Pancreas (tissue), 10 donors: ENCODE data around the gene STK38L. TPM values are rescaled to one million over a fixed set of nuclear protein-coding genes. Genes with fewer than 3 reads are reported as not detected.

Experiments used
- ATAC-seq, 4 donors: fragments of 200-7000 bp; cut with Tn5 transposase; one replicate each; pipeline versions ENCODE4 v1.8.0 to v1.9.1; 2020; ENCODE audit warnings: mild to moderate bottlenecking in 4 of 4, moderate library complexity in 4 of 4
- DNase-seq, 6 donors: peaks; one replicate each; pipeline ENCODE4 v3.0.0-alpha.2; 2020
- FAIRE-seq: peaks from 2 replicates; lab custom pipeline; 2012; peaks lifted over from hg19 to GRCh38; lab: Jason Lieb, UNC
- H3K27ac ChIP-seq, 4 donors: fragments of 200-600 bp; sonication (generic); 1 replicate in 3 of 4; 2 replicates in 1 of 4; pipeline versions ENCODE4 v1.5.0 to v1.8.0; 2020
- H3K27me3 ChIP-seq, 4 donors: fragments of 200-600 bp; one replicate each; pipeline ENCODE4 v1.8.0; 2021
- H3K36me3 ChIP-seq, 3 donors: fragments of 200-600 bp; sonication (generic) in 1 of 3; one replicate each; pipeline versions ENCODE4 v1.5.0 to v1.8.0; 2020 to 2021
- H3K4me1 ChIP-seq, 3 donors: fragments of 200-600 bp; one replicate each; pipeline ENCODE4 v1.8.0; 2021
- H3K4me3 ChIP-seq, 4 donors: fragments of 200-600 bp; sonication (generic) in 2 of 4; one replicate each; pipeline versions ENCODE4 v1.5.0 to v1.8.0; 2020 to 2021
- H3K9me3 ChIP-seq, 4 donors: fragments of 200-600 bp; one replicate each; pipeline ENCODE4 v1.8.0; 2021
- WGBS, 2 donors: extraction: QIAGEN DNeasy Blood & Tissue Kit; methylation state at CpG; one replicate each; pipeline ENCODE4 v1.1.7; 2013; 5-methylcytosine and 5-hydroxymethylcytosine counted together
- intact Hi-C, 3 donors: fragments of 100-400 bp; cut with DNase I; formaldehyde crosslinking; loops; one replicate each; pipeline versions ENCODE4 v1.11.1 to v1.14.2; 2022
- polyA plus RNA-seq, 2 donors: library from polyadenylated mRNA; stranded (reverse); fragments of 200-250 nt; gene quantifications; one replicate each; pipeline ENCODE4 v1.2.3, GENCODE V29; 2013
- total RNA-seq, 6 donors: library from RNA; stranded (reverse); fragmentation: NEBNext Ultra II Directional in 4 of 6; extraction: Animal tissue kit (Norgen Biotek cat#: 25700) in 4 of 6; gene quantifications; one replicate each; pipeline versions ENCODE4 v1.2.1 to v1.2.4, GENCODE V29; 2021 to 2023
- TF ChIP-seq, protein P1 (sequence below), 4 donors: fragments of 200-600 bp; sonication (generic) in 3 of 4; IDR thresholded peaks; one replicate each; pipeline versions ENCODE4 v1.5.0 to v1.8.0; 2021; ENCODE audit warnings: antibody characterized with exemption in 4 of 4
- donor health status: healthy with polysubstance abuse.
- donor health status: DM: no; HTN: no; CAD: no; lungs with moderate emphysema.
- donor health status: DM: no; HTN: no; CAD: no.
- donor health status: control.
- donor health status: control.
- donor health status: Bipolar disorder and iron deficiency.
- donor health status: DM: yes; HTN: yes; CAD: no.
- donor health status: DM: no; HTN: no; CAD: no.
- donor health status: DM: no; HTN: no; CAD: no.
- donor health status: DM: yes; HTN: yes; CAD: no.

The STK38L gene
- total and polyA plus RNA-seq, 8 donors: 6.3 to 49.9 (median 12.0) TPM

DNA sequence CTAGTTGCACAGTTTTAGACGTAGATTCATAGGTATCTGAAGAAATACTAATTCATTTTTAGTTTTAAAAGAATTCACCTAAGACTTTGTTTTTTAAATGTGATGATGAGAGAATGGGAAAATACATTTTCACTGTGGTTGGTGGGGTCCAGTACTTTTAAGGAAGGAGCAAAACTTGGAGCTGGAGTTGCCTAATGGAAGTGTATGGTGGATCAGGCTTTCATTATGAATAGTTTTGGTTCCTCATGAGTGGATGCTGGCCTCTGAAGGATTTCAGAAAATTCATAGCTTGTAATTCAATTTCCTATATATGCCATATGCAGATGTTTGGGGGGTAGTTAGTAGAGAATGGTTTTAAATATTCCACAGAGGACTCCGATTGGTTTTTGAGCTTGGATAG lies 27.1 kb downstream of the STK38L start:
- ATAC-seq (no peak), DNase-seq (no peak), FAIRE-seq (no peak)
- Histone ChIP-seq H3K27me3 (no peaks in the 10 kb centered on the region), H3K36me3 (no peaks in the 10 kb centered on the region), H3K9me3 (no peaks in the 10 kb centered on the region), H3K4me3 (no peak overlapping the region), H3K27ac (peak overlapping the region in 2 of 4 donors; percentile 88), H3K4me1 (peaks cover 26 to 33% (median 33%) of the 10 kb centered on the region in 3 donors)
- 95% methylated on average over 2 of the region's 2 CpGs for WGBS, 2 donors
- TF ChIP-seq, protein P1, sequence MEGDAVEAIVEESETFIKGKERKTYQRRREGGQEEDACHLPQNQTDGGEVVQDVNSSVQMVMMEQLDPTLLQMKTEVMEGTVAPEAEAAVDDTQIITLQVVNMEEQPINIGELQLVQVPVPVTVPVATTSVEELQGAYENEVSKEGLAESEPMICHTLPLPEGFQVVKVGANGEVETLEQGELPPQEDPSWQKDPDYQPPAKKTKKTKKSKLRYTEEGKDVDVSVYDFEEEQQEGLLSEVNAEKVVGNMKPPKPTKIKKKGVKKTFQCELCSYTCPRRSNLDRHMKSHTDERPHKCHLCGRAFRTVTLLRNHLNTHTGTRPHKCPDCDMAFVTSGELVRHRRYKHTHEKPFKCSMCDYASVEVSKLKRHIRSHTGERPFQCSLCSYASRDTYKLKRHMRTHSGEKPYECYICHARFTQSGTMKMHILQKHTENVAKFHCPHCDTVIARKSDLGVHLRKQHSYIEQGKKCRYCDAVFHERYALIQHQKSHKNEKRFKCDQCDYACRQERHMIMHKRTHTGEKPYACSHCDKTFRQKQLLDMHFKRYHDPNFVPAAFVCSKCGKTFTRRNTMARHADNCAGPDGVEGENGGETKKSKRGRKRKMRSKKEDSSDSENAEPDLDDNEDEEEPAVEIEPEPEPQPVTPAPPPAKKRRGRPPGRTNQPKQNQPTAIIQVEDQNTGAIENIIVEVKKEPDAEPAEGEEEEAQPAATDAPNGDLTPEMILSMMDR (IDR thresholded peaks at IDR 0.05): no peak
- intact Hi-C loops: no loop called here

DNA sequence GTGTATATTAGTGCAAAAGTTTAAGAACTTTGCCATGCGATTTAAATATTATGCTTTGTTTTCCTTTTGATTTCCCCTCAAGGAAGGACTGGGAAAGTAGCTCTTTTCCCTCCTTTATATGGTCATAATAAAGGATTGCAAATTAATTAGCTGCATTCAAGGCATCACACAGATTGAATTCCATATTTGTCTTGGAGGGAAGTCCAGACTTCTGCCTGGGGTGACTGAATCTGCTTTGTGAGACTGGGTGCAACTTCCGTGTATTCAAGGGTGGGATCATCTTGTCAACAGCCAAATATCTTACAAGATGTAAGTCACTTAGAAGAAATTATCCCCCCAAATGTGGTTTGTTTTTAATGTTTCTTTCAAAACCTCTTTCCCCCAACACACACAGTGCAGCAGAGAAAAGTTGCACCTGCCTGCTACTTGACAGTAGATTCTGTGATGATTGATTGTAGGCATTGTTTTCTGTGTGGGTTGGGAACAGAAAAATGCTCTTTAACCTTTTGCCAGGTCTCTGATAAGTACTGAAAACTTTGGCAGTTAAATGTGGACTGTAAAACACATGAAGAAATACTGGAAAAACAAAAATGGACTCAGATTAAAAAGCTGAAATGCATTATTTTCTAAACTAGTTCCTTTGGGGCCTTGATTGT lies 28.4 kb downstream of the STK38L start:
- DNase-seq (peak in 3 of 6 donors; percentile 30 to 64 (median 35)), ATAC-seq (peak; percentile 93 to 96 (median 94)), FAIRE-seq (no peak)
- H3K27ac ChIP-seq: peak overlapping the region; percentile 14 to 88 (median 69)
- intact Hi-C loops: no loop called here
- WGBS, 2 donors: 5 to 6% methylated on average over 2 of the region's 2 CpGs
- H3K9me3 ChIP-seq: no peaks in the 10 kb centered on the region
- no peak overlapping the region for H3K4me3 ChIP-seq
- H3K4me1 ChIP-seq: peaks cover 26 to 37% (median 35%) of the 10 kb centered on the region in 3 donors
- H3K27me3 ChIP-seq: no peaks in the 10 kb centered on the region
- no peaks in the 10 kb centered on the region for H3K36me3 ChIP-seq
- TF ChIP-seq, protein P1 (IDR thresholded peaks at IDR 0.05): no peak

DNA sequence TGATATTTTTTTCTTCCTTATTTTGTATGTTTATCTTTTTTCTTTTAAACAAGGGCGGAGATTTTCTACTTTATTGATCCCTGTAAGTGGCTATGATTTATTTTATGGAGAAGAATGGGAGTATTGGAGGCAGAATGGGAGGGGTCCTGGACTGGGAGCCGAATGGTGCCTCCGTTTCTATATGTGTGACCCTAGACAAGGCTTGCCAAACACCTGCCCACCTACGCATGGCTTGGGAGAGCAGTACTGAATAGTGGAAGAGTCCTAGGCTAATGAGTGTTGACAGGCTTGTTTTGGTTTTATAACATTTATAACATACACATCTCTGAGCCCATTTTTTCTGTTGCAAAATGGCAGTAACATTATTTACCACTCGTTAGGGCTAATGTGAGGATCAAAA lies 29.0 kb downstream of the STK38L start:
- intact Hi-C loops: no loop called here
- no peak for FAIRE-seq
- DNase-seq: no peak
- Histone ChIP-seq H3K27ac (peak overlapping the region; percentile 14 to 88 (median 69)), H3K4me3 (no peak overlapping the region), H3K4me1 (peaks cover 26 to 43% (median 41%) of the 10 kb centered on the region in 3 donors), H3K27me3 (no peaks in the 10 kb centered on the region), H3K36me3 (no peaks in the 10 kb centered on the region), H3K9me3 (no peaks in the 10 kb centered on the region)
- 21 to 29% methylated on average over 5 of the region's 5 CpGs for WGBS, 2 donors
- ATAC-seq: peak; percentile 26 to 46 (median 36)
- TF ChIP-seq, protein P1 (IDR thresholded peaks at IDR 0.05): no peak

DNA sequence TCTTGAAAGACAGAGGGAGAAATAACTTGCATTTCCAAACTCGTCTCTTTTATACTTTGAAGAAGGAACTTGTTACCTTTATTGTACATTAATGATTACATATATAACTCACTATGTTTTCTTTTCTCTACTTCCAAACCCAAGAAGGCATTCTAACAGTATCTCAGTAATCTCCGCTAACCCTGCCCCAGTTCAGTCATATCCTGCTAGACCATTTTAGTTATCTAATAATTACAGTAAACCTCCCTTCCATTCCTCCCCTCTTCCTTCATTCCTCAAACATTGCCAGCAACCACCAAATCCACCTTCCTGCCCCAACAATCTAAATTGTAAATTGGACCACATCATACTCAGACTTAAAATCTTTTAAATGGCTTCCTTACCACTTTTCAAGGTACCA lies 30.6 kb downstream of the STK38L start:
- 78 to 79% methylated on average over 2 of the region's 2 CpGs for WGBS, 2 donors
- Histone ChIP-seq H3K27me3 (no peaks in the 10 kb centered on the region), H3K4me3 (no peak overlapping the region), H3K4me1 (peaks cover 26 to 47% (median 43%) of the 10 kb centered on the region in 3 donors), H3K27ac (peak overlapping the region in 1 of 4 donors; percentile 88), H3K9me3 (no peaks in the 10 kb centered on the region), H3K36me3 (no peaks in the 10 kb centered on the region)
- FAIRE-seq: no peak
- no peak for ATAC-seq
- intact Hi-C loops: no loop called here
- no peak for DNase-seq
- TF ChIP-seq, protein P1 (IDR thresholded peaks at IDR 0.05): no peak

DNA sequence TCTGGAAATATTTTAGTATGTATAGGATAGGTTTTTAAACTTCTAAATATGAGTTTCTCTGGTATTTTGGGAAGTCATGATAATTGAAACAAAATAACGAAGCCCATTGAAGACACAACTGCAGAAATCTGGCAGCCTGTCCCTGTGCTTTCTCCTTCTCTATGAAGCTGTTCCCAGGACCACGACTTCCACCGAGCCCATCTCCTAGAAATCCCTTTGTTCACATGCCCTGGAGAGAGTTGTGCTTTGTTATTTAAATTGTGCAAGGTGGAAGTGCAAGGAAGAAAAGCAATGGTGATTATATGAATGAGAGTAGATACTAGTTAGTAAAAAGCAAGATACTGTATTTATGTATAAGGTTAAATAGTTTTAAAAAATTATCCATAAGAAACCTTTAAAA lies 32.2 kb downstream of the STK38L start:
- ATAC-seq: no peak
- whole genome bisulfite sequencing, 2 donors: 91 to 93% methylated on average over 3 of the region's 3 CpGs
- intact Hi-C loops: no loop called here
- DNase-seq: no peak
- Histone ChIP-seq H3K4me3 (no peak overlapping the region), H3K4me1 (peaks cover 24 to 56% (median 47%) of the 10 kb centered on the region in 3 donors), H3K27ac (no peak overlapping the region), H3K36me3 (no peaks in the 10 kb centered on the region), H3K9me3 (no peaks in the 10 kb centered on the region), H3K27me3 (no peaks in the 10 kb centered on the region)
- FAIRE-seq: no peak
- TF ChIP-seq, protein P1 (IDR thresholded peaks at IDR 0.05): no peak
